GM23338 (cell line): ENCODE measurements around the gene FGGY.

Experiments used
- CREB1 ChIP-seq: fragments of 250-450 bp; sonication (Bioruptor Pico); IDR thresholded peaks from 2 replicates; pipeline ENCODE4 v1.5.0; 2020; ENCODE audit warnings: low read depth, mild to moderate bottlenecking, moderate library complexity
- EZH2 ChIP-seq: fragments of 200-600 bp; sonication (generic); IDR thresholded peaks from one replicate; pipeline ENCODE4 v1.8.0; 2017; ENCODE audit warnings: antibody characterized with exemption, mild to moderate bottlenecking, low read depth; ENCODE audit not compliant: unreplicated experiment
- EZH2phosphoT487 ChIP-seq: fragments of 200-600 bp; sonication (generic); IDR thresholded peaks from one replicate; pipeline ENCODE4 v1.8.1; 2018; ENCODE audit warnings: antibody characterized with exemption; ENCODE audit not compliant: unreplicated experiment
- JUNB ChIP-seq: IDR thresholded peaks from one replicate; pipeline ENCODE4 v1.6.1; 2016; ENCODE audit warnings: antibody characterized with exemption; ENCODE audit not compliant: unreplicated experiment
- NANOG ChIP-seq: IDR thresholded peaks from 2 replicates; pipeline ENCODE4 v1.6.1; 2016; ENCODE audit warnings: antibody characterized with exemption, borderline replicate concordance
- POLR2AphosphoS5 ChIP-seq: IDR thresholded peaks from 2 replicates; pipeline ENCODE4 v1.6.1; 2016; ENCODE audit warnings: antibody characterized with exemption, low read depth
- STAT1 ChIP-seq: IDR thresholded peaks from one replicate; pipeline ENCODE4 v1.6.1; 2016; ENCODE audit warnings: antibody characterized with exemption; ENCODE audit not compliant: unreplicated experiment
- ZNF114 ChIP-seq: fragments of 250-450 bp; sonication (Bioruptor Pico); IDR thresholded peaks from 2 replicates; pipeline ENCODE4 v1.5.0; 2020; ENCODE audit warnings: mild to moderate bottlenecking, moderate library complexity
- TF ChIP-seq, protein P1 (sequence below), 2 experiments: fragments of 200-600 bp in 1 of 2; sonication (generic) in 1 of 2; conservative IDR thresholded peaks; 2 replicates each; pipeline versions ENCODE4 v1.5.1 to v1.6.1; 2016 to 2017; ENCODE audit warnings: antibody characterized with exemption in 2 of 2, low read depth in 2 of 2, mild to moderate bottlenecking in 2 of 2, moderate library complexity in 1 of 2
- TF ChIP-seq, protein P2 (sequence below): IDR thresholded peaks from one replicate; pipeline ENCODE4 v1.6.1; 2018; ENCODE audit warnings: antibody characterized with exemption; ENCODE audit not compliant: unreplicated experiment

DNA sequence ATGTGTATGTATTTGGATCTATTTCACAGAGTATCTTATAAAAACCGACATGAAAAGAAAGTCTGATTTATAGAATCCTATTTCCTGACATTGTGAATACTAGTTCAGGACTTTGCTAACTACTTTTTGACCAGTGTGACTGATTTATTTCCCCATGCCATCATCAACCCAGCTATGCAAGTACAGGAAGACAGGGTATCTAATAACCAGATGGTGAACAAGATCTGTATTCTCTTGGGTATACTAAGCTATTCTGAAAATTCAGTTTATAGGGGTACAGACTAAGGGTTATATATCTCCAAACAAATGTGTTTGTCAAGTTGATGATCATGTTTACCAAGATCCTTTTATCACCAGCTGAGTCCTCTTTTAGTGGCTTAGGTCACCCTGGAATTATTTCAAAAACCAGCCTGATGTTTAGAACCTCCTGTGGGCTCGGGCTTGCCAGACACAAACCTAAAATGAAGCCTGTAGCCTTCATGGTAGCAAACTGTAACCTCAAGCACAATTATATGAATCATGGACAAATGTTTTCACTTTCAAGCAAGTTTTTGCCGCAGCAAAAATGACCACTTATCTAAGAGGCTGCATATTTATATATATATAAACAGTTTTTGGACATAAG, 185.1 kb downstream of the FGGY start:
- TF ChIP-seq CREB1 (CRISPR knock-in tag) (no peak), EZH2 (no peak), NANOG (no peak), JUNB (no peak), POLR2AphosphoS5 (no peak), EZH2phosphoT487 (no peak), ZNF114 (no peak), STAT1 (no peak)
- TF ChIP-seq, protein P1, sequence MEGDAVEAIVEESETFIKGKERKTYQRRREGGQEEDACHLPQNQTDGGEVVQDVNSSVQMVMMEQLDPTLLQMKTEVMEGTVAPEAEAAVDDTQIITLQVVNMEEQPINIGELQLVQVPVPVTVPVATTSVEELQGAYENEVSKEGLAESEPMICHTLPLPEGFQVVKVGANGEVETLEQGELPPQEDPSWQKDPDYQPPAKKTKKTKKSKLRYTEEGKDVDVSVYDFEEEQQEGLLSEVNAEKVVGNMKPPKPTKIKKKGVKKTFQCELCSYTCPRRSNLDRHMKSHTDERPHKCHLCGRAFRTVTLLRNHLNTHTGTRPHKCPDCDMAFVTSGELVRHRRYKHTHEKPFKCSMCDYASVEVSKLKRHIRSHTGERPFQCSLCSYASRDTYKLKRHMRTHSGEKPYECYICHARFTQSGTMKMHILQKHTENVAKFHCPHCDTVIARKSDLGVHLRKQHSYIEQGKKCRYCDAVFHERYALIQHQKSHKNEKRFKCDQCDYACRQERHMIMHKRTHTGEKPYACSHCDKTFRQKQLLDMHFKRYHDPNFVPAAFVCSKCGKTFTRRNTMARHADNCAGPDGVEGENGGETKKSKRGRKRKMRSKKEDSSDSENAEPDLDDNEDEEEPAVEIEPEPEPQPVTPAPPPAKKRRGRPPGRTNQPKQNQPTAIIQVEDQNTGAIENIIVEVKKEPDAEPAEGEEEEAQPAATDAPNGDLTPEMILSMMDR (conservative IDR thresholded peaks at IDR 0.05; ENCODE audit: low read depth in 2 of 2) = no peak
- TF ChIP-seq, protein P2, sequence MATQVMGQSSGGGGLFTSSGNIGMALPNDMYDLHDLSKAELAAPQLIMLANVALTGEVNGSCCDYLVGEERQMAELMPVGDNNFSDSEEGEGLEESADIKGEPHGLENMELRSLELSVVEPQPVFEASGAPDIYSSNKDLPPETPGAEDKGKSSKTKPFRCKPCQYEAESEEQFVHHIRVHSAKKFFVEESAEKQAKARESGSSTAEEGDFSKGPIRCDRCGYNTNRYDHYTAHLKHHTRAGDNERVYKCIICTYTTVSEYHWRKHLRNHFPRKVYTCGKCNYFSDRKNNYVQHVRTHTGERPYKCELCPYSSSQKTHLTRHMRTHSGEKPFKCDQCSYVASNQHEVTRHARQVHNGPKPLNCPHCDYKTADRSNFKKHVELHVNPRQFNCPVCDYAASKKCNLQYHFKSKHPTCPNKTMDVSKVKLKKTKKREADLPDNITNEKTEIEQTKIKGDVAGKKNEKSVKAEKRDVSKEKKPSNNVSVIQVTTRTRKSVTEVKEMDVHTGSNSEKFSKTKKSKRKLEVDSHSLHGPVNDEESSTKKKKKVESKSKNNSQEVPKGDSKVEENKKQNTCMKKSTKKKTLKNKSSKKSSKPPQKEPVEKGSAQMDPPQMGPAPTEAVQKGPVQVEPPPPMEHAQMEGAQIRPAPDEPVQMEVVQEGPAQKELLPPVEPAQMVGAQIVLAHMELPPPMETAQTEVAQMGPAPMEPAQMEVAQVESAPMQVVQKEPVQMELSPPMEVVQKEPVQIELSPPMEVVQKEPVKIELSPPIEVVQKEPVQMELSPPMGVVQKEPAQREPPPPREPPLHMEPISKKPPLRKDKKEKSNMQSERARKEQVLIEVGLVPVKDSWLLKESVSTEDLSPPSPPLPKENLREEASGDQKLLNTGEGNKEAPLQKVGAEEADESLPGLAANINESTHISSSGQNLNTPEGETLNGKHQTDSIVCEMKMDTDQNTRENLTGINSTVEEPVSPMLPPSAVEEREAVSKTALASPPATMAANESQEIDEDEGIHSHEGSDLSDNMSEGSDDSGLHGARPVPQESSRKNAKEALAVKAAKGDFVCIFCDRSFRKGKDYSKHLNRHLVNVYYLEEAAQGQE = no peak
